Ecto neural progenitor cell (in vitro differentiated cells): ENCODE measurements around the gene MYO1G.
"Not testable (repeated sequence)": the region's sequence is repeated elsewhere in the genome, so short reads cannot be mapped to it uniquely, and the experiment has no call there.

Experiments
- DNase-seq: peaks from one replicate; pipeline ENCODE4 v3.0.0-alpha.2; 2018; ENCODE audit warnings: low spot score

MYO1G gene

GRCh38 chr7:44936322-44936721 is 42.5 kb downstream of the MYO1G start:
- DNase-seq, result no peak

DNA sequence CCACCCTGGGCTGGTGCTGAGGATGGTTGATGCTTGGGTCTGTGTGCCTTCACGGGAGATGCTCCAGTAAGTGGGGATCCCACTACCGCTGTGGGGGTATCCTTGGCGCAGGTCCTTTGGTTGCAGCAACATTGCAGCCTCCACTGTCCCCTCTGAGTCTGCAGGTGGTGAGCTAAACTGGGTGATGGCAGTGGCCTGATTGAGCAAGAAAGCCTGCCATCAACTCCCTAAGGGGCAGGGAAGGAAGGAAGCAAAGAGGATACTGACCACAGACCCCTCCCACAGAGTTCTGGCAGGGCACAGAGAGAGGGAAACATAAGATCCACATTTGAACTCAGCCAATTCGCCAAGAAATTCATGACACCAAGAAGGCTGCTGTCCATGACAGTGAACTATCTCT is 43.2 kb downstream of the MYO1G start:
- no peak for DNase-seq

DNA sequence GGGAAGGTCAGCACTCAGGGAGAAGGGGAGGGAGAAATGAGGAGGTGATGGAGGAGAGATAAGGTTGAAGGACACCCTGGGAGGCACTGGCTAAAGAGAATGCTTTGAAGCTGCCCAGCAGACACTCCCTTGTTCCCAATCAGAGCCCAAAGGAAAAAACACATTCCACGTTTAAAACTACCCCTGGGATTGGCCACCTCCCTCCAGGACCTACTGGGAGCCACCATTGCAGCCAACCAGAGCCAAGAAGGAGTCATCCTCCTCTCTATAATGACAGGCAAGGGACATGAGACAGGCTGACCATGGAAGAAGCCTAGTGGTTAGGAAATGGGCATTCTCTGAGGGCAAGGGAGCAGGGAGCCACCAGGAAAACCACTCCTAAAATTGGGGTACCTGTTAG is 43.8 kb downstream of the MYO1G start:
- DNase-seq, result no peak

DNA sequence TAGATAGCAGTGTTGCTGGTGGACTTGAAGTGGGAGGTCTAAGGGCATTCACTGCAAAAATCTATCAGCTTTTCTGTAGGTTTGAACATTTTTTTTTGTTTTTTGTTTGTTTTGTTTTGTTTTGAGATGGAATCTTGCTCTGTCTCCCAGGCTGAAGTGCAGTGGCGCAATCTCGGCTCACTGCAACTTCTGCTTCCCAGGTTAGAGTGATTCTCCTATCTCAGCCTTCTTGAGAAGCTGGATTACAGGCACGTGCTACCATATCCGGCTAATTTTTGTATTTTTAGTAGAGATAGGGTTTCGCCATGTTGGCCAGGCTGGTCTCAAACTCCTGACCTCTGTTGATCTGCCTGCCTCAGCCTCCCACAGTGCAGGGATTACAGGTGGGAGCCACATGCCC is 44.3 kb downstream of the MYO1G start:
- not testable (repeated sequence) for DNase-seq

GRCh38 chr7:44930921-44931320 is 47.9 kb downstream of the MYO1G start:
- DNase-seq, result no peak

GRCh38 chr7:44922351-44922694 is 56.5 kb downstream of the MYO1G start:
- DNase-seq, result no peak

GRCh38 chr7:44921607-44922350 is 57.0 kb downstream of the MYO1G start:
- DNase-seq, result peak; percentile 88

DNA sequence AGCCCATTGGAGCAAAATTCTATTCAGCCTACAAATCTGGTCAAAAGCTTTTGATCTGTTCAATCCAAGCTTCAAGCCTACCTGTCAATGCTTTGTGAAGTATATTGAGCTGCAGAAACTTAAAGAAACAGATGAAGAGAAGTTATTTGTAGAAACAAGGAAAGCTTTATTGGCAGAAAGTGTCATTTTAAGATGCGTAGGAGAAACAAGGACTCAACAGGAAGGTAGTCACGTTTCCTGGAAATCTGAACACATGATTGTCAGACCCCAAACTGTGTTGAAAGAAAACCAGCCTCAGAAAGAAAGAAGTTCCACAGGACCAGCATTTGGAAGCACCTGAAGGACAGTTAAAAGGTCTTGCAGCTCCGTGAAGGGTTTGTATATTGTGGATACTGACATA is 58.7 kb downstream of the MYO1G start:
- no peak for DNase-seq

DNA sequence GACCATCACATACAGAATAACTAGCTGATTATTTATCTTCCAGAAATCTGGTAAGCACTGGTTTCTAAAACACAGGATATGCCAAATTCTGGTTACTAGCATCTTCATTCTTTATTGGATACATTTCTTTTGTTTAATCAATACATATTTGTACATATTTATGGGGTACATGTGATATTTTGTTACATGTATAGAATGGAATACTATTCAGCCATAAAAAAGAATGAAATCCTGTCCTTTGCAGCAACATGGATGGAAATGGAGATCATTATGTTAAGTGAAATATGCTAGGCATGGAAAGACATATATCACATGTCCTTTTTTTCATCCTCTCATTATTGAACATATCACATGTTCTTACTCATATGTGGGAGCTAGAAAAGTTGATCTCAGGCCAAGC is 60.8 kb downstream of the MYO1G start:
- DNase-seq, result no peak

DNA sequence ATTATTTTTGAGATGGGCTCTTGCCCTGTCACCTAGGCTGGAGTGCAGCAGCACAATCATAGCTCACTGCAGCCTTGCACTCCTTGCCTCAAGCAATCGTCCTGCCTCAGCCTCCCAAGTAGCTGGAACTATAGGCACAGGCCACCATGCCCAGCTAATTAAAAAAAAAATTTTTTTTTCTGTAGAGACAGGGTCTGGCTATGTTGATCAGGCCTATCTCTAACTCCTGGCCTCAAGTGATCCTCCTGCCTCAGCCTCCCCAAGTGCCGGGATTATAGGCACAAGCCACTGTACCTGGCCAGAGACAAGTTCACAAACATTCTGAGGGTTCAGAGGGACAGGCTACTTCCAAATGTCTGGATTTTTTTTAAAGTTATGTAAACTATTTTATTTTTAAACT is 61.4 kb downstream of the MYO1G start:
- DNase-seq, result no peak

DNA sequence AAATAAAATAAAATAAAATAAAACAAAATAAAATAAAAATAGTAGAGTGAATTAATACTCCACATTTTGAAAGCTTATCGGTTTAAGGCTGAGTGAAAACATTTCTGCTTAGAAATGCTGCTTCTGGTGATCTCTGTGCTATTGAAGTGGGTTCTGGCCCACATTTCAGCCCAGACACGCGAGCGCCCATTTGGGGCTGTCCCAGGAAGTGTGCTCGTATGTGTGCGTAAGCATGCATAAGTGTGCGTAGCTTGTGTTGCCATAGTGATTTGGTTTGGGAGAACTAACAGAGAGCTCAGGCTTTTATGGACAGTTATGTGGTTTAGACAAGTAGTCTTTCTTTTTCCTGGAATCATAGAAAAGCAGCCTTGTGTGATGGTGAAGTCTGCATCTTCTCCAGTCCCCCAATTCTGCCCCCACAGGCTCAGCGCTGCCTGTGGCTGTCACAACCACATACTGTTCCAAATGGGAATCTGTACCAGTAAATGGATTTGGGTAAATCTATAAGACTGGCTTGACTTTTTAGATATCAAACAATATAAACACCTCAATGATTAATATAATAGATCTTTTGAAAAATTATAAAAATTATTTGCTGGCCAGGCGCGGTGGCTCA is 63.7 kb downstream of the MYO1G start:
- DNase-seq, result no peak

DNA sequence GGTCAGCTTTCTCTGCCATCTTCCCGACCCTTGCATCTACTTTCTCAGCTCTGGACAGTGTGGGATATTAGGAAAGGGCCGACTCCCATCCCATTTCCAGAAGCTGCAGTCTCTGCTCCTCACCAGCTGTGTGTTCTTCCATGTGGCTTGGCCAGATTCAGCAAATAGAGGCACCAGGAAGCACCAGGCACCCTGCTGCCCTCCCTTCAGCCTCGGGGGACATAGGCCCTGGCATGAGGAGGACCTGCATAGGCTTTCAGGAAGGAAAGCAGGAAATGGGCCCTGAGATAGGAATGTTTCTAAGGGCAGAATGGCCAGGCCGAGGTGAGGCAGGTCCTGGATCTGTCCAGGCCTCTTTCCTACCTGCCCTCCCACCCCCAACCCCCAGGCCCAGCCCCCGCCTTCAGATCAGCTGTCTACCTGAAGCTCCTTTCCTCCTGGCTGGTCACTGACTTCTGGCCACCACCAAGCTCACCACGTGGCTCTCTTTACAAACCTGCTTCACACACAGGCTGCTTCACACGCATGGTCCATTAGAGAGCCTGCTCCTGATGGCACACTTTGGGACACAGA is 66.0 kb downstream of the MYO1G start:
- DNase-seq, result no peak
